Suppressor macrophage treated with lipopolysaccharide for 1 hour (primary cell): Measurements from ENCODE around the gene EPHA10.
A peak's percentile ranks its signal among the peaks of the same experiment; 100 is the strongest.

Experiments
- DNase-seq, 3 donors: peaks; one replicate each; pipeline ENCODE4 v3.0.0-alpha.2; 2020 to 2022

The EPHA10 gene

GRCh38 chr1:37670133-37670532 is 94.8 kb downstream of the EPHA10 start:
- DNase-seq: peak in 1 of 3 donors; percentile 6

- DNase-seq: no peak
Observed at GRCh38 chr1:37667023-37667671, 97.8 kb downstream of the EPHA10 start.

- no peak for DNase-seq
Observed at GRCh38 chr1:37666241-37666867, 98.6 kb downstream of the EPHA10 start.
